HS-27A (cell line): ENCODE measurements around the gene ANKRD45.
"Not testable (repeated sequence)": the region's sequence is repeated elsewhere in the genome, so short reads cannot be mapped to it uniquely, and the experiment has no call there.

Experiments used
- DNase-seq: peaks from one replicate; pipeline ENCODE4 v3.0.0-alpha.2; 2012; ENCODE audit warnings: low read depth, missing footprints

The ANKRD45 gene

DNA sequence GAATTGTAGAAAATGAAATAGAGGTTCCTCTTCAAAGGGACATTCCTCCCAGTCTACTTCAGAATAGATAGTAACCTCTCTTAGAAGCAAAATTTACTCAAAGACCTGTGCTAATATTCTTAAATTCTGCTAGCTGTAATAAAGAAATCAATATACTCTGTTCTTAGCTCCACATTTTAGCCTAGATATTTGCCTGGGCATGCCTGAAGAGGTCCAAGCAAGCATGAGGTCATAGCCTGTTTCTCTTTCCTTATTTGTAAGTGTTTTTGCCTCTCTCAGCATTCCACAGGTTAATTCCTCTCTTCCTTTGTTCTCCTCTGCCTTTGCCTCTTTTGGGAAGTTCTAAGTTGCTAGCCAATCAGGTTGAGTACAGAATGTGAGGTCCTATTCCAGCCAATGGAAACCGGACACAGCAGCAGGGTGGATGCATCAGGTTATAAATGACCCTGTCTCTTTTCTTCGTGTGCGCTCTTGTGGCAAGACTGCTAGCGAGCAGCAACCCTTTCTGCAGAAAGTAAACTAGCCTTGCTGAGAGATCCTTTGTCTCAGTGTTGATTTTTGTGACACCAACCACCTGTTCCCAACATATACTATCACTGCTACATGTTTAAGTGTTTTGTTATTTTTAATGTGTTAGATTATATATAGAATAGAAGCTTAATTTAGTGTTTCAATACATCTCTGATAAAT is 27.1 kb downstream of the ANKRD45 start:
- DNase-seq: not testable (repeated sequence)

GRCh38 chr1:173639102-173639501 is 30.5 kb downstream of the ANKRD45 start:
- no peak for DNase-seq

DNA sequence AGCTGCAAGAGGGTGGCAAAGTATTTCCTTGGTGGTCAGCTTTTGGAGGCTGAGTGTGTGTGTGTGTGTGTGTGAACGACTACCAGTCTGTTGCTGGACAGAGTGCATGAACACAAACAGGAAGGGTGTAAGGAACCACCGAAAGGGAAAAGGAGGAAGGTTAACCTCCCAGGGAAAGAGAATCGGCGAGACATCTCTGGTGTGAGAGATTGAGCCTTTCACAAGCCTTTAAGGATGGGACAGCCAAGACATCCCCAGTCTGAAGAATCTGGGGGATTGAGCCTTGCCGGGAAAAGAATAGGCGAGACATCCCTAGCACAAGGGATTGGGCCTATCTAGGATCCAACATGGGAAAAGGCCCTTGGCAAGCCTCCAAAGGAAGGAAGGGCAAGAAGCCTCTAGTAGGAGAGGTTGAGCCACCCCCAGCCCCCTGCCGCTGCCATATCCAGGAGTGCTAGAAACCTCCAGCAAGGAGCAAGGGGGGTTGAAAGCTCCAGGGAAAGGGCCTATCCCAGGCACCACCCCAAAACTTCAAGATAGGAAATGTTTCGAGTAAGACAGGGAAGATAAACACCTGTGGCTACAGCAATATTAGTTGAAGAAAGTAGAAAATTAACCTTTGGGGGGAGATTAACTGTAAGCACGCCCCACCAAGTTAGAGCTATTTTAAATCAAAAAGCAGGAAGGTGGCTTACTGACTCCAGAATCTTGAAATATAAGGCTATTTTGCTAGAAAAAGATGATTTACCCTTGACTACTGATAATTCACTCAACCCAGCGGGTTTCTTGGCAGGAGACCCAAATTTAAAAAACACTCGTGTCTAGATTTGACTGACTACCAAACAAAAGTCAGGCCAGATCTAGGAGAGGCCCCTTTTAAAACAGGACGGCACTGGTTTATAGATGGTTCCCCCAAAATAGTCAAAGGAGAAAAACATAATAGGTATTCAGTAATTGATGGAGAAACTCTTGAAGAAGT is 31.3 kb downstream of the ANKRD45 start:
- DNase-seq: no peak

DNA sequence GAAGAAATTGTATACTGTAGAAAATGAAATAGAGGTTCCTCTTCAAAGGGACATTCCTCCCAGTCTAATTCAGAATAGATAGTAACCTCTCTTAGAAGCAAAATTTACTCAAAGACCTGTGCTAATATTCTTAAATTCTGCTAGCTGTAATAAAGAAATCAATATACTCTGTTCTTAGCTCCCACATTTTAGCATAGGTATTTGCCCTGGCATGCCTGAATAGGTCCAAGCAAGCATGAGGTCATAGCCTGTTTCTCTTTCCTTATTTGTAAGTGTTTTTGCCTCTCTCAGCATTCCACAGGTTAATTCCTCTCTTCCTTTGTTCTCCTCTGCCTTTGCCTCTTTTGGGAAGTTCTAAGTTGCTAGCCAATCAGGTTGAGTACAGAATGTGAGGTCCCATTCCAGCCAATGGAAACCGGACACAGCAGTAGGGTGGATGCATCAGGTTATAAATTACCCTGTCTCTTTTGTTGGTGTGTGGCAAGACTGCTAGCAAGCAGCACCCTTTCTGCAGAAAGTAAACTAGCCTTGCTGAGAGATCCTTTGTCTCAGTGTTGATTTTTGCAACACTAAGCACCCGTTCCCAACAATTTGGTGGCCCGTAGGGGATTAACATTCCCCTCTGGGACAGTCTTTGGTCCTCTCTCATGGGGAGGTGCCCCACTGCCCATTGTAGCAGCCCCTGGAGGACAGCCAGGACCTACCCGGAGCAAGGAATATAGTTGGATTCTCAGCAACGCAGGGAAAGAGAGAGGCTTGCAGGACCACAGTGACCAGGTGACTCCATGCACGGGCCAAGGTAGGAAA is 32.2 kb downstream of the ANKRD45 start:
- not testable (repeated sequence) for DNase-seq

- no peak for DNase-seq
These were observed 34.5 kb downstream of the ANKRD45 start, which contains the start of gene TEX50 for GRCh38 chr1:173635116-173635515. TEX50 (plus strand) TSS chr1:173635338; CDS start chr1:173635522, 184 bp downstream.

- DNase-seq: no peak
These were observed 40.8 kb downstream of the ANKRD45 start for GRCh38 chr1:173628888-173629287.

DNA sequence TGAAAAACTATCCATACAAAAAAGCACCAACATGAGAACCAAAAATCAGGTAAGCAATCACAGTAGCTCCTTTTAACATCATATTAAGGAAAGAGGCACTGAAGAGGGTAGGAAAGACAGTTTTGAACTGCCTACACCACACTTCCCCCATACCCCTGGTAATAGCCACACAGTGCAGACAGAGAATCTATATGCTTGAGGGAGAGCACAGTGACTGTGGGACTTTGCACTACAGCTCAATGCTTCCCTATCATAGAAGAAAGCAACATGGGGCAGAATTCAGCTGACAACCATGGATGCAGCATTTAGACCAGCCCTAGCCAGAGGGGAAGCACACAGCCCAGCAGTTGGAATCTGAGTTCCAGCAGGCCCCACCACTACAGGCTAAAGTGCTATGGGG is 42.4 kb downstream of the ANKRD45 start:
- DNase-seq: no peak

DNA sequence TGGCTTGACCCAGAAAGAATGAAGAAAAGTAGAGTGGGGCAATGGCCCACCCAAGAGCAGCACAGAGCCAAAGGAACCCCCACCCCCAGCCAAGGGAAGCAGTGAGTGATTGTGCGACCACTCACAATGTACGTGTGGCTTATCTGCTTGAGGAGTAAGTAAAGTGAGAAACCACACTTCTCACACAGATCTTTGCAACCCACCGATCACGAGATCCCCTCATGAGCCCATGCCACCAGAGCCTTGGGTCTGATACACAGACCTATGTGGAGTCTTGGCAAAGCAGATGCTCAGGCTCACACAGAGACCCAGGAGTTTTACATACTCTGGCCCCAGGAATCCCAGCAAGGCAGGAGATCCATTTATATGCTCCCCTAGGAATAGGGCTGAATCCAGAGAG is 52.8 kb downstream of the ANKRD45 start:
- DNase-seq: no peak

DNA sequence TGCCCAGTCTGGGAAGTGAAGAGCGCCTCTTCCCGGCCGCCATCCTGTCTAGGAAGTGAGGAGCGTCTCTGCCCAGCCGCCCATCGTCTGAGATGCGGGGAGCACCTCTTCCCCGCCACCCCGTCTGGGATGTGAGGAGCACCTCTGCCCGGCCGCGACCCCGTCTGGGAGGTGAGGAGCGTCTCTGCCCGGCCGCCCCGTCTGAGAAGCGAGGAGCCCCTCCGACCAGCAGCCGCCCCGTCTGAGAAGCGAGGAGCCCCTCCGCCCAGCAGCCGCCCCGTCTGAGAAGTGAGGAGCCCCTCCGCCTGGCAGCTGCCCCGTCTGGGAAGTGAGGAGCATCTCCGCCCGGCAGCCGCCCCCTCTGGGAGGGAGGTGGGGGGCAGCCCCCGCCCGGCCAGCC is 56.6 kb downstream of the ANKRD45 start:
- DNase-seq: not testable (repeated sequence)

- no peak for DNase-seq
These were observed 61.0 kb downstream of the ANKRD45 start for GRCh38 chr1:173608503-173609216.

DNA sequence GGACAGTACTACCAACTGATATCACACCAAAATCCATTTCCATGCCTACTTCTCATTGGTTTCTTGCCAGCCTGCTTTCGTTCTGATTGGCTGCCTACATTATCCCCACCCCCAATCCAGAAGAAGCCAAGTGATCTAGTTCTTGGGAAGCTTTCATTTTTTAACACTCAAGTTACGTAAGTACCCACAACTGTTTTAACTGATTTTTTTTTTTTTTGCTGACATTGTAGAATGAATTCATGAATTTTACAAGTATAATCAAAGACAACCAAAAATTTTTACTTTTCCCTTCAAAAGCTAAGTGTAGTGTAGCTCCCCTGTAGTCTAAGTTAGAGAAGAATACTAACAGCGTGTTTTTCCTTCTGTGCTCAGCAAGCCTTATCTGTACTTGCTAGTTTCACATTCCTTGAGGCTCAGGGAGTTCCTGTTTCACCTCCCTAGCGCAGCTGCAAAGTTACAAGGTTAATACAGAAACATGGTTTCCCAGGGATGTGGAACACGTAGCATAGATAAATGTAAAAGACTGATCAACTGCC is 66.5 kb downstream of the ANKRD45 start, which contains the start of gene SLC9C2:
Gene SLC9C2, minus strand, starts transcription at position 17 of the 536 bp plus-strand sequence. CDS start 1,296 bp downstream, outside the sequence.
- DNase-seq: no peak

DNA sequence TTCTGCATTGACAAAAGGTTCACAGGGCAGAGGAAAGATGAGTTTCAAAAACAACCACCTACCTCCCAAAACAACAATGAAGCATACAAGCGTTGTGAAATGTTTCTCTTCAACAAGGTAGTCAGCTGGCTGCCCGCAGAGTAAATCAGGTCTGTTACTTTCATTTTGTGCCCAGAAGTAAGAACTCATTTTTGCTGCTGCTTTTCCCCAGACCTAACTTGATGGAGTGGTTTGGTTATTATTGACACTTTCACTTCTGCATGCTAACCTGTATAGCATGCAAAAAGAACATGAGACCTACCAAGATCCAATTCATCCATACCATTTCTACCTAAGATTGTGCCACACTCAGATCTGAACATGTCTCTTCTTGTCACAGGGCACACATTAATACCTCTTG is 68.1 kb downstream of the ANKRD45 start:
- no peak for DNase-seq

- no peak for DNase-seq
These were observed 73.4 kb downstream of the ANKRD45 start for GRCh38 chr1:173596097-173596825.

- DNase-seq: not testable (repeated sequence)
These were observed 78.5 kb downstream of the ANKRD45 start for GRCh38 chr1:173591138-173591537.

- DNase-seq: peak; percentile 19
These were observed 79.1 kb downstream of the ANKRD45 start for GRCh38 chr1:173590557-173590956.

DNA sequence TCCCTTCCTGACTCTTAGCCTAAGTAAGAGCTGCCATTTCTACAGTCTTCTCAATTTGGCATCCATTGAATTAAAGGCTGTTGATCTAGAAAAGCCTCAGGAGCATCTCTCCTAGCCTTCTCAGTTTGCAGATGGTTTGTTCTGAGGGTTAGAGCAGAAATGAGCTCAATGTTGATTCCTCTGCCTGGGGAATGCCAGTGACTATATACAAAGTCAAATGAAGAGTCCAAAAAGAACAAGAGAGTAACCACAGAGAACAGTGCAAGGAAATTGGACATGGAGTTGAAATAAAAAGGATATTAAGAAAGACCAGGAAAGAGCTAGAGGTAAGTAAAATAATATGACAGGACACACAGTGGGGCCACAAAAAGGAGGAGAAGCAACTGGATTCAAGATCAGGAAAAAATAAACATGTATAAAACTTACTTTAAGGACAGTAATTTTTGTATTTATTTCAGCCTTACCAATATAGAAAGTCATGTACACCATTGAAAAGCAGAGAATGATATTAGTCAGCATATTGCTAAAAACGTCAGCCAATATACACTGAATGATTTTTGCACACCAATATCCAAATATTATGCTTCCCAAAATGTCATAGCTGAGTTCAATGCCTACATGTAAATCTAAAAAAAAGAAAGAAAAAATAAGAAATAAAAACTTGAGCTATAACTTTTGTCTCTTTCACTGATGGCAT is 88.1 kb downstream of the ANKRD45 start:
- no peak for DNase-seq

- DNase-seq: no peak
These were observed 89.0 kb downstream of the ANKRD45 start for GRCh38 chr1:173580658-173581057.

DNA sequence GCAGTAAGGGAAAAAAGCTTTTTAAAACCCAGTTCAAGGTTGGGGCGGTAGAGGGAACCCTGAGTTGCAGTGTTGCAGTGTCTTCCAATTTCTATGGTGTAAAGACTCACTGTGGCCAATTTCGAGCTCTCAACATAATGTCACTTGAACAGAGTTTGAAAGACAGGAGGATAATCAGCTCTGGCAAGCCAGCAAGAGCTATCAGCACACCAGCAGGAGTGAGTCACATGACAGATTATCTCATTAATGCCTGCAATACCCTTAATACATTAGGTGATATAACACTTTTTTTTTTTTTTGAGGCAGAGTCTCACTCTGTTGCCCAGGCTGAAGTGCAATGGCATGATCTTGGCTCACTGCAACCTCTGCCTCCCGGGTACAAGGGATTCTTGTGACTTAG is 89.6 kb downstream of the ANKRD45 start:
- DNase-seq: no peak

GRCh38 chr1:173573596-173573995 is 96.1 kb downstream of the ANKRD45 start:
- DNase-seq: no peak
